GM18517 (cell line): ENCODE data around the gene PIK3C2G.

Experiments
- ATAC-seq: cut with Tn5 transposase; IDR thresholded peaks from one replicate; pipeline ENCODE4 v1.9.1; 2021; ENCODE audit warnings: mild to moderate bottlenecking, moderate library complexity; ENCODE audit not compliant: unreplicated experiment

PIK3C2G gene

DNA sequence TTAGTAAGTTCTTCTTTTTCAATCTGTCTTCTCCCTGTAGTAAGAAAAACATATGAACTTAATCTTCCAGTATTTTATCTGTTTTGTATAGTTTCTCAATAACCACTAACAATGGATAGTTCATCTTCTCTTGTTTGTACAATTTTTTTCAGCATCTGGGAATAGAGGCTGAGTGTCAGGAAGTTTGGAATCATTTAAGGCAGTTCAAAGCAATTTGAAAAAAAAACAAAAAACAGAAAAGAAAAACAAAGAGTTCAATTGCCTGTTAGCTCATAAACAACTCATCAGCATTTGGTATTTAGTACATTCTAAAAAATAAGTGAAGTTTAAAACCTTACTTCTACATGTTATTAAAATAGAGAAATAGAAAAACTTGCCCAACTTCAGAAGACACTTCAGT, 359.7 kb downstream of the PIK3C2G start:
- no peak for ATAC-seq

DNA sequence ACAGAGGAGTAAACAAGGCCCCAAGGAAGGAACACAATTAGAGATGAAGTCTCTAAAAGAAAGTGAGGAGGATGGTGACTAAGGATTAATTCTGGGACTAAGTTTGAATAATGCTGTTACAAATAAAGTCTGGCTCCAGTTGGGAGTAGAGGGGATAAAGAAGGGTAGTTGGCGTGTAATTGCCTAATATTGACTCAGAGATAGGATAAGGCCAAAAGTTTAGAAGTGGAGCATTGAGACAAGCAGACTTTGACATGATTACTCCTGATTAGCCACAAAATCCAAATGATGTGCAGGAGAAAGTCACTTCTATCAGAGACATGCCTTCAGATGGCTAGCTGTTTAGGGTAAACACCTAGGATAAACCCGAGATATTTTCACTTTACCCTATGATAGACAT, 368.1 kb downstream of the PIK3C2G start:
- ATAC-seq: no peak

- no peak for ATAC-seq
Observed at GRCh38 chr12:18629916-18630315, 368.6 kb downstream of the PIK3C2G start.

- ATAC-seq: no peak
Observed at GRCh38 chr12:18631339-18631738, 370.0 kb downstream of the PIK3C2G start.

DNA sequence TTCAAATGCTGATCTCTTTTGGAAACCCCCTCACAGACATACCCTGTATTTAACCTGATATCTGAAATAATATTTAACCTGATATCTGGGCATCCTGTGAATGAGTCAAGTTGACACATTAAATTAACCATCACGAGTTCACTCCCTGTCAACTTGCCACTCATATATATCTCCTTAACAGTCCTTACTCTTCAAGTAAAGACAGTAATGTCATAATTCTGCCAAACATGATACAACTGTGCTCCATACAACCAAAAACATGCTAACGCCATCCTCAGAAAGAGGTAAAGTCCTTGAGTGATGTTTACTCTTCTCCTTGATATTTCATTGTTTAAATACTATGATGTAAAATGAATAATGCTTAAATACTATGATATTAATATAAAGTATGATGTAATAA, 371.5 kb downstream of the PIK3C2G start:
- no peak for ATAC-seq

DNA sequence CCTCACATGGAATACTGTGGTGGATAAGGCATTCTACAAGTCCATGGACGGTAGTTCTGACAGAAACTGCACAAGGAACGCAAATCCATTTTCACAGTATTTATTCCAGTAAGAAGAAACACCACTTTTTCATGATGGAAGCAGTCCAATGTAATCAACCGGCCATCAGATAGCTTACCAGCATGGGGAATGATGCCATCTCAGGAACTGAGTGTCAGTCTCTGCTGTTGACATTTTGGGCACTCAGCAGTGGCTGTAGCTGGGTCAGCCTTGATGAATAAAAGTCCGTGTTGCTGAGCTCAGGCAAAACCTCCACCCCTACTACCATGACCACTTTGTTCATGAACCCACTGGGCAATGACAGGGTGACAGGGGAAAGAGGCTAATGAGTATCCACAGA, 373.1 kb downstream of the PIK3C2G start:
- no peak for ATAC-seq

DNA sequence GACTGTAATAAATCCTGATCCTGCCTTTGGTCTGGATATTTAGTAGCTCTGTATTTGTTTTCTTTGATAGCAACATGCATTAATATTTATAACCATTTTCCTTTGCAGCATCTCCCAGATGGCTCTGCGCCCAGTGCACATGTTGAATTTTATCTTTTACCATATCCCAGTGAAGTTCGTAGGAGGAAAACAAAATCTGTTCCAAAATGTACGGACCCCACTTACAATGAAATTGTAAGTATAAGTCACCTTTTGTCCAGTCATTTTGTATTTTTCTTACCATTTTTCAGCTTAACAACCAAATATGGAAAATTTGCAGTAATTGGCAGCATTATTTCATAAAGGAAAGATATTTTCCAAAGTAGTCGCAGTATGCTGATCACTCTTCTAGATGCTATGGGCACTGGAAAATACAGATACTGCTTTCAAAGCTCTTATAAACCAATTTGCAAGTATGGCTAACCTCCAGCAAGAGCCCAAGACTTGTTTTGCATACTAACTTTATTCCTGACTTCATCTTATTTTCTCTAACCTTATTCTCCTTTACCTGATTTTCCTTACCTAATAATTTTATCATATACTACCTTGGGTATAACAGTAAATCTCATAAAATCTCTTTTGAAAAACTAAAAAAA, 379.1 kb downstream of the PIK3C2G start:
- ATAC-seq: no peak

GRCh38 chr12:18643681-18644080, 382.4 kb downstream of the PIK3C2G start:
- no peak for ATAC-seq

- no peak for ATAC-seq
Observed at GRCh38 chr12:18644564-18644963, 383.2 kb downstream of the PIK3C2G start.

- ATAC-seq: no peak
Observed at GRCh38 chr12:18646286-18646890, 385.1 kb downstream of the PIK3C2G start.

- ATAC-seq: no peak
Observed at GRCh38 chr12:18651525-18651924, 390.2 kb downstream of the PIK3C2G start.

- no peak for ATAC-seq
Observed at GRCh38 chr12:18652596-18652995, 391.3 kb downstream of the PIK3C2G start.

DNA sequence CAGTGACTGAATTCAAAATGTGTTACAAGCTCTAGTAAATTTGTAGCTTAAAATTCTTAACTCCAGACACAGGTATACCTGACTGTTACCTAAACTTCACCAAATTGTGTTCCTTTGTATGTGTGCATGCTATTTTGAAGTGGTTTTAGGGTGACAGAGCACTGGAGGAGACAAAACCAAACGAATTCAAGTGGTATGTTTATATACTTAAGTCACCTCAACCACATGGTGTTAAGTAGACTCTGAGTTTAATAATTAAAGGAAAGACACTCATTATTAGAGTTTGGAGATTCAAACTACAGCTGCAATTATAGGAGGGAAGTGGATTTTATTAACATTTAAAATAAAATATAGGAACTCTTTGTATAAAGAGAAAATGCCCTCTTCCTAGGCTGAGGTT, 392.1 kb downstream of the PIK3C2G start:
- no peak for ATAC-seq

GRCh38 chr12:18655351-18655750, 394.0 kb downstream of the PIK3C2G start:
- no peak for ATAC-seq

DNA sequence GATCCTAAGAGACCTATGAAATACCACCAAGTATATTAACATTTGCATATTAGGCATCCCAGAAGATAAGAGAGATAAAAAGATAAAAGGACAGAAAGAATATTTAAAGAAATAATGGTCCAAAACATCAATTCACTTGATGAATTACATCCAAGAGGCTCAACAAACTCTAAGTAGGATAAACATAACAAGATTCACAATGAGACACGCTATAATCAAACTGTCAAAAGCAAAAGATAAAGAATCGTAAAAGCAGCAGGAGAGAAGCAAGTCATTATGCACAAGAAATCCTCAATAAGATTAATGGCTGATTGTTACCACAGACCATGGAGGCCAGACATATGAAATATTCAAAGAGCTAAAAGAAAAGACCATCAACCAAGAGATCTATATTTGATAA, 396.9 kb downstream of the PIK3C2G start:
- ATAC-seq: no peak

GRCh38 chr12:18658829-18659228, 397.5 kb downstream of the PIK3C2G start:
- no peak for ATAC-seq

GRCh38 chr12:18676141-18676540, 414.8 kb downstream of the PIK3C2G start:
- no peak for ATAC-seq

- no peak for ATAC-seq
Observed at GRCh38 chr12:18676996-18677588, 415.8 kb downstream of the PIK3C2G start.

- ATAC-seq: no peak
Observed at GRCh38 chr12:18681818-18682217, 420.5 kb downstream of the PIK3C2G start.

DNA sequence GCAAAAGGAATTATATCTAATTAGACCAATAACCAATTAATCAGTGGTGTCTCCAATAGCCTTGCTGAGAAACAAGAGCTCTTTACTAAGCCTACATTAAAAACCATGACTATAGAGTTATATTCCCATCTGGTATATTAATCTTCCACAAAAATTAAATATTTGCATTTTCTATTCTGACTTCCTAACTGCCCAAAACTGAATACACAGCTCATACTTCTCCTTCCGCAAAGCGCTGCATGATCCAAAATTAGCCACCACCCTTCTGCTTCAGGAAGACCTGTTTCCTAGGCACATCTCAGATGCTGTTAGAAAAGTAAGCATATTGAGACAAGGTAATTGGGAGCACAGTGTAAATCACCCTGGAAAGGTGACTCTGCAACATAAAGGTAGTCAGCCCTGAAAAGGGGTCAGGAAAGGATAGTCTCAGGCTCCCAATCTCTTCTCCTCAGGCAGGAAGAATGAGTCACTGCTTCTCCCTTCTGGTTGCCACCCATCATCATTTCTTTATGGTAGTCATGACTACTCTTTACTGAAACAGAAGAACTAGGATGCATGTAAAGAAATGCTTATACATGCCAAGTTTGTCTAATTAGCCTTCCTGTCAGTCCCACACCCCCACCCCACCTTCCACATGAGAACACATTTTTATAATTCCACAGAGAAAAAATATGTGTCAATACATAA, 422.2 kb downstream of the PIK3C2G start:
- no peak for ATAC-seq

GRCh38 chr12:18684430-18684829, 423.1 kb downstream of the PIK3C2G start:
- no peak for ATAC-seq

DNA sequence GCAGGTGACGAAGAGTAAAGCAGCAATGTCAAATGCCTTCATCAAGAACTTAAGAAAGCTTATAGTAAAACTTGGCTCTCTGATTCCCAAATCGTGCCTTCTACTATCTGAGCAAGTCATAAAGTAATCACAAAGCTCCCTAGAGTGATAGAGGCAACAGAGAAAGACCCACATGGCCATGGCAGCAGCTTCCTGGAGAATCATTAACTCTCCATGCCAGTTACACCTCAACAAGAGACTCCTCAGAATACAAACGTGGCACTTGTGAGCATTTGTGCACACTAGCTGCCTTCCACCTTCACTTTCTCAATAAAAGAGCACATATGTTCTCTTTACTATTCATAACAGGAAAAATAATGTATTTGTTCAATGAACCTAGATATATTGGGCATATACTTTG, 428.5 kb downstream of the PIK3C2G start:
- ATAC-seq: no peak
